B cell (primary cell): ENCODE measurements around the gene CYFIP1. TPM values are rescaled to one million over a fixed set of nuclear protein-coding genes. Genes with fewer than 3 reads are reported as not detected.

ENCODE experiments used
- ATAC-seq: fragments of 200-7000 bp; cut with Tn5 transposase; one replicate; pipeline ENCODE4 v1.10.0; 2021; ENCODE audit warnings: low read depth, mild to moderate bottlenecking, moderate number of reproducible peaks, moderate library complexity
- CTCF ChIA-PET: fragments of 350-600 bp; sonication (Branson Sonifier 250); formaldehyde crosslinking; loops from one replicate; lab custom pipeline; 2021; ENCODE audit warnings: antibody characterized with exemption, inconsistent platforms; lab: Charles Lee
- POLR2A ChIA-PET: fragments of 350-600 bp; sonication (Branson Sonifier 250); formaldehyde crosslinking; loops from one replicate; lab custom pipeline; 2021; ENCODE audit warnings: antibody characterized with exemption; lab: Charles Lee
- DNase-seq: peaks from one replicate; pipeline ENCODE4 v3.0.0; 2013
- H2AFZ ChIP-seq: 2 replicates; pipeline ENCODE4 v1.6.1; 2012; ENCODE audit warnings: mild to moderate bottlenecking, low read depth, low read length; ENCODE audit not compliant: insufficient read depth, poor library complexity, severe bottlenecking
- H3K27ac ChIP-seq, 2 donors: 1 replicate in 1 of 2; 2 replicates in 1 of 2; pipeline ENCODE4 v1.5.1; 2012 to 2013; ENCODE audit warnings: low read length in 2 of 2, mild to moderate bottlenecking in 2 of 2, moderate library complexity in 1 of 2
- H3K27me3 ChIP-seq, 4 experiments: fragments of 200-600 bp in 1 of 4; sonication (generic) in 1 of 4; replicated peaks in 1 of 4; 1 replicate in 2 of 4; 2 replicates in 2 of 4; pipeline versions ENCODE4 v1.6.1 to v1.7.0; 2013 to 2016; ENCODE audit warnings: low read length in 3 of 4, mild to moderate bottlenecking in 2 of 4, mixed read lengths in 1 of 4, moderate library complexity in 1 of 4; ENCODE audit not compliant: insufficient read depth in 4 of 4, control insufficient read depth in 3 of 4; ENCODE audit errors: control extremely low read depth in 1 of 4
- H3K36me3 ChIP-seq, 2 experiments: replicated peaks in 1 of 2; 1 replicate in 1 of 2; 2 replicates in 1 of 2; pipeline versions ENCODE4 v1.6.1 to v1.7.1; 2013; ENCODE audit warnings: low read length in 1 of 2; ENCODE audit not compliant: insufficient read depth in 2 of 2, control insufficient read depth in 1 of 2; ENCODE audit errors: control extremely low read depth in 1 of 2, extremely low read depth in 1 of 2
- H3K4me1 ChIP-seq, 2 donors: fragments of 200-600 bp in 1 of 2; sonication (generic) in 1 of 2; 1 replicate in 1 of 2; 2 replicates in 1 of 2; pipeline versions ENCODE4 v1.5.1 to v1.6.1; 2013 to 2017; ENCODE audit warnings: low read length in 2 of 2; ENCODE audit not compliant: control insufficient read depth in 2 of 2, insufficient read depth in 2 of 2
- H3K4me2 ChIP-seq: replicated peaks from 2 replicates; pipeline ENCODE3; 2012; ENCODE audit warnings: mild to moderate bottlenecking, low read depth, low read length; ENCODE audit not compliant: poor library complexity, severe bottlenecking
- H3K4me3 ChIP-seq, 5 experiments: fragments of 200-600 bp in 1 of 5; sonication (generic) in 1 of 5; 1 replicate in 3 of 5; 2 replicates in 2 of 5; pipeline versions ENCODE4 v1.5.1 to v1.7.0; 2011 to 2016; ENCODE audit warnings: low read length in 4 of 5, mild to moderate bottlenecking in 4 of 5, low read depth in 2 of 5, control low read depth in 1 of 5, moderate library complexity in 1 of 5; ENCODE audit not compliant: insufficient read depth in 1 of 5; ENCODE audit errors: control extremely low read depth in 1 of 5, extremely low read depth in 1 of 5
- H3K79me2 ChIP-seq: fragments of 200-600 bp; sonication (generic); one replicate; pipeline ENCODE4 v1.6.0; 2016; ENCODE audit warnings: low read length; ENCODE audit not compliant: control insufficient read depth, insufficient read depth
- H3K9ac ChIP-seq: fragments of 200-600 bp; sonication (generic); 2 replicates; pipeline ENCODE4 v1.6.1; 2017; ENCODE audit warnings: mild to moderate bottlenecking, low read length, moderate library complexity
- H3K9me3 ChIP-seq, 3 donors: one replicate each; pipeline versions ENCODE4 v1.6.1 to v1.7.1; 2013; ENCODE audit warnings: low read length in 2 of 3; ENCODE audit not compliant: control insufficient read depth in 2 of 3, insufficient read depth in 1 of 3; ENCODE audit errors: control extremely low read depth in 1 of 3
- H4K20me1 ChIP-seq: 2 replicates; pipeline ENCODE4 v1.6.0; 2012; ENCODE audit warnings: mild to moderate bottlenecking, low read length; ENCODE audit not compliant: insufficient read depth, control insufficient read depth, poor library complexity, severe bottlenecking
- H3K27ac Mint-ChIP-seq: one replicate; pipeline ENCODE4 v1.8.0; 2021; ENCODE audit warnings: mixed read lengths
- H3K27me3 Mint-ChIP-seq: one replicate; pipeline ENCODE4 v1.8.0; 2021; ENCODE audit warnings: mixed read lengths
- H3K4me1 Mint-ChIP-seq: one replicate; pipeline ENCODE4 v1.8.0; 2021; ENCODE audit warnings: mixed read lengths
- H3K4me3 Mint-ChIP-seq: one replicate; pipeline ENCODE4 v1.8.0; 2021; ENCODE audit warnings: mixed read lengths
- H3K9me3 Mint-ChIP-seq: one replicate; pipeline ENCODE4 v1.8.0; 2022; ENCODE audit warnings: mixed read lengths; ENCODE audit not compliant: insufficient read depth
- CTCF ChIP-seq: fragments of 200-600 bp; IDR thresholded peaks from one replicate; pipeline ENCODE4 v1.8.0; 2022; ENCODE audit warnings: antibody characterized with exemption, mild to moderate bottlenecking
- EZH2 ChIP-seq: IDR thresholded peaks from 2 replicates; pipeline ENCODE4 v1.6.1; 2012; ENCODE audit warnings: borderline replicate concordance, low read depth, mild to moderate bottlenecking, moderate library complexity, low read length; ENCODE audit not compliant: insufficient read depth, poor library complexity, severe bottlenecking
- WGBS: methylation state at CpG from one replicate; pipeline ENCODE4 v1.1.5; 2013; ENCODE audit warnings: missing lambda C conversion rate; ENCODE audit not compliant: insufficient coverage; 5-methylcytosine and 5-hydroxymethylcytosine counted together
- intact Hi-C: fragments of 100-400 bp; cut with micrococcal nuclease; formaldehyde crosslinking; loops from one replicate; pipeline ENCODE4 v1.10.0; 2022
- polyA plus RNA-seq: library from polyadenylated mRNA; depleted of rRNA; stranded (reverse); fragments of >200 nt; gene quantifications from 2 replicates; pipeline ENCODE4 v1.2.3, GENCODE V29; 2012
- total RNA-seq, 2 donors: library from RNA; stranded (reverse); fragments of 120-200 nt in 1 of 2; gene quantifications; 1 replicate in 1 of 2; 2 replicates in 1 of 2; pipeline versions ENCODE4 v1.2.3 to v1.2.4, GENCODE V29; 2013 to 2022

The CYFIP1 gene
- total and polyA plus RNA-seq, 2 donors (not counting 1 experiment from before 2014, with no cell fraction given), result 6.2 to 13.5 TPM

- Histone ChIP-seq H3K79me2 (no peaks in the 10 kb centered on the region), H3K9ac (no peak overlapping the region), H3K9me3 (peaks cover 0 to 5% (median 4%) of the 10 kb centered on the region in 3 donors), H2AFZ (no peak overlapping the region), H3K4me3 (no peak overlapping the region), H4K20me1 (no peaks in the 10 kb centered on the region), H3K4me2 (no peak overlapping the region), H3K4me1 (no peaks in the 10 kb centered on the region), H3K36me3 (no peaks in the 10 kb centered on the region), H3K27ac (no peak overlapping the region), H3K27me3 (no peaks in the 10 kb centered on the region)
- no peak for TF ChIP-seq EZH2
- TF ChIP-seq CTCF, result no peak
- Mint-ChIP-seq H3K27me3 (no peaks in the 10 kb centered on the region), H3K9me3 (peaks cover 1% of the 10 kb centered on the region), H3K27ac (no peak overlapping the region), H3K4me3 (no peak overlapping the region), H3K4me1 (peaks cover 6% of the 10 kb centered on the region)
- CTCF ChIA-PET, result no interaction called here
- no CpG with 5 or more reads among the region's 3 CpGs for whole genome bisulfite sequencing
- no peak for DNase-seq
- POLR2A ChIA-PET, result no interaction called here
- no peak for ATAC-seq
- intact Hi-C loops, result no loop called here
Observed at GRCh38 chr15:22969489-22969888, 10.7 kb downstream of the CYFIP1 start.

- Histone ChIP-seq H4K20me1 (no peaks in the 10 kb centered on the region), H3K27ac (no peak overlapping the region), H3K9me3 (peaks cover 0 to 5% (median 4%) of the 10 kb centered on the region in 3 donors), H3K27me3 (no peaks in the 10 kb centered on the region), H3K4me3 (no peak overlapping the region), H2AFZ (no peak overlapping the region), H3K4me1 (no peaks in the 10 kb centered on the region), H3K4me2 (no peak overlapping the region), H3K36me3 (no peaks in the 10 kb centered on the region), H3K9ac (no peak overlapping the region), H3K79me2 (no peaks in the 10 kb centered on the region)
- Mint-ChIP-seq H3K9me3 (peaks cover 1% of the 10 kb centered on the region), H3K27ac (no peak overlapping the region), H3K4me3 (no peak overlapping the region), H3K4me1 (peaks cover 2% of the 10 kb centered on the region), H3K27me3 (peaks cover 7% of the 10 kb centered on the region)
- DNase-seq (no peak), ATAC-seq (no peak)
- ChIA-PET CTCF (no interaction called here), POLR2A (no interaction called here)
- intact Hi-C loops, result no loop called here
- WGBS, result 73% methylated on average over 5 of the region's 5 CpGs
- TF ChIP-seq CTCF (no peak), EZH2 (no peak)
Observed at GRCh38 chr15:22968366-22968765, 11.8 kb downstream of the CYFIP1 start.
